Upper lobe of right lung (tissue), 1 donor: ENCODE results near the gene PDLIM5. TPM values are rescaled to one million over a fixed set of nuclear protein-coding genes. Genes with fewer than 3 reads are reported as not detected.

ENCODE experiments used
- ATAC-seq: fragments of 200-7000 bp; cut with Tn5 transposase; one replicate; pipeline ENCODE4 v1.9.1; 2020; ENCODE audit warnings: mild to moderate bottlenecking, moderate library complexity
- DNase-seq: peaks from one replicate; pipeline ENCODE4 v3.0.0-alpha.2; 2020
- H3K27ac ChIP-seq: fragments of 200-600 bp; one replicate; pipeline ENCODE4 v1.8.0; 2022
- H3K27me3 ChIP-seq: fragments of 200-600 bp; one replicate; pipeline ENCODE4 v1.8.0; 2022; ENCODE audit warnings: mild to moderate bottlenecking
- H3K36me3 ChIP-seq: fragments of 200-600 bp; one replicate; pipeline ENCODE4 v1.8.0; 2022
- H3K4me1 ChIP-seq: fragments of 200-600 bp; one replicate; pipeline ENCODE4 v1.8.0; 2022
- H3K4me3 ChIP-seq: fragments of 200-600 bp; one replicate; pipeline ENCODE4 v1.8.0; 2022; ENCODE audit warnings: mild to moderate bottlenecking
- H3K9me3 ChIP-seq: fragments of 200-600 bp; one replicate; pipeline ENCODE4 v1.8.0; 2022
- CTCF ChIP-seq: fragments of 200-600 bp; IDR thresholded peaks from one replicate; pipeline ENCODE4 v1.8.0; 2022; ENCODE audit warnings: antibody characterized with exemption
- intact Hi-C: fragments of 100-400 bp; cut with DNase I; formaldehyde crosslinking; loops from one replicate; pipeline ENCODE4 v1.11.0; 2022
- total RNA-seq: library from RNA; stranded (reverse); fragmentation: NEBNext Ultra II Directional; extraction: Animal tissue kit (Norgen Biotek cat#: 25700); gene quantifications from one replicate; pipeline ENCODE4 v1.2.1, GENCODE V29; 2021
- donor health status: DM: no; HTN: yes; CAD: no; lungs with severe emphysema.

The PDLIM5 gene
- total RNA-seq, 1 donor from 2014 or later: 82.8 TPM

GRCh38 chr4:94488670-94489069 is 36.9 kb downstream of the PDLIM5 start:
- no peak for DNase-seq
- no peak overlapping the region for H3K27ac ChIP-seq
- H3K9me3 ChIP-seq: no peaks in the 10 kb centered on the region
- TF ChIP-seq CTCF: no peak
- no peaks in the 10 kb centered on the region for H3K27me3 ChIP-seq
- intact Hi-C loops: no loop called here
- H3K36me3 ChIP-seq: no peaks in the 10 kb centered on the region
- H3K4me3 ChIP-seq: no peak overlapping the region
- H3K4me1 ChIP-seq: peaks cover 3% of the 10 kb centered on the region
- no peak for ATAC-seq

- no peaks in the 10 kb centered on the region for H3K9me3 ChIP-seq
- no peak overlapping the region for H3K4me3 ChIP-seq
- H3K27me3 ChIP-seq: no peaks in the 10 kb centered on the region
- H3K36me3 ChIP-seq: no peaks in the 10 kb centered on the region
- TF ChIP-seq CTCF: no peak
- H3K4me1 ChIP-seq: peaks cover 3% of the 10 kb centered on the region
- ATAC-seq (no peak), DNase-seq (no peak)
- intact Hi-C loops: no loop called here
- no peak overlapping the region for H3K27ac ChIP-seq
These were observed 37.4 kb downstream of the PDLIM5 start for GRCh38 chr4:94489098-94489497.

- Histone ChIP-seq H3K27ac (no peak overlapping the region), H3K36me3 (no peaks in the 10 kb centered on the region), H3K4me3 (no peak overlapping the region), H3K27me3 (no peaks in the 10 kb centered on the region), H3K4me1 (peaks cover 3% of the 10 kb centered on the region), H3K9me3 (no peaks in the 10 kb centered on the region)
- intact Hi-C loops: no loop called here
- TF ChIP-seq CTCF: no peak
- DNase-seq (no peak), ATAC-seq (no peak)
These were observed 38.7 kb downstream of the PDLIM5 start for GRCh38 chr4:94490437-94490836.

GRCh38 chr4:94491322-94491721 is 39.6 kb downstream of the PDLIM5 start:
- TF ChIP-seq CTCF: no peak
- Histone ChIP-seq H3K27ac (no peak overlapping the region), H3K27me3 (no peaks in the 10 kb centered on the region), H3K4me3 (no peak overlapping the region), H3K9me3 (no peaks in the 10 kb centered on the region), H3K4me1 (peaks cover 3% of the 10 kb centered on the region), H3K36me3 (no peaks in the 10 kb centered on the region)
- no peak for DNase-seq
- no peak for ATAC-seq
- intact Hi-C loops: no loop called here

GRCh38 chr4:94495408-94495807 is 43.7 kb downstream of the PDLIM5 start:
- TF ChIP-seq CTCF: no peak
- Histone ChIP-seq H3K27me3 (no peaks in the 10 kb centered on the region), H3K27ac (no peak overlapping the region), H3K9me3 (no peaks in the 10 kb centered on the region), H3K4me3 (no peak overlapping the region), H3K36me3 (no peaks in the 10 kb centered on the region), H3K4me1 (no peaks in the 10 kb centered on the region)
- ATAC-seq (no peak), DNase-seq (no peak)
- intact Hi-C loops: no loop called here

GRCh38 chr4:94497690-94498089 is 45.9 kb downstream of the PDLIM5 start:
- no peaks in the 10 kb centered on the region for H3K9me3 ChIP-seq
- H3K4me1 ChIP-seq: no peaks in the 10 kb centered on the region
- DNase-seq (no peak), ATAC-seq (no peak)
- H3K27me3 ChIP-seq: no peaks in the 10 kb centered on the region
- H3K36me3 ChIP-seq: no peaks in the 10 kb centered on the region
- no peak for TF ChIP-seq CTCF
- H3K4me3 ChIP-seq: no peak overlapping the region
- intact Hi-C loops: no loop called here
- no peak overlapping the region for H3K27ac ChIP-seq
